DMS153 treated with DMSO at 0.1 percent for 48 hours (cell line): Measurements from ENCODE around the gene SPTLC3.

Experiments
- DNase-seq: peaks from one replicate; lab custom pipeline; 2025; ENCODE audit not compliant: unreplicated experiment; lab: John Stamatoyannopoulos, UW

Gene SPTLC3

DNA sequence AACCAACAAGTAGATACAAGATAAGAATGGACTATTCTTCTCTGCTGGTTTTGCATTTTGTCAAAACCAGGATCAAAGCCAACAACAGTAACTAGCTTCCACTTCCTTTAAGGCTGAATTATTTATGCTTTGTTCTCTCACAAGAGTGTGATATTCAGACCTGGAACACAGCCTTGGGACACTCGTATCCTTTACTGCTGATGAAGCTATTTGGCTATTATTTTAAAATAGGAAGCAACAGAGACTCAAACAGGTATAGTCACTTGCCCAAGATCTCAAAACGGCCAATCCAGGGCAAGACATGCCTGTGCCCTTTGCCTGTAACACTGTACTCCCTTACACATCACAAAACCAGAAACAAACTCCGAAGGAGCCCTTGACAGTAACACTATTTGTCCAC, 19.9 kb downstream of the SPTLC3 start:
- no peak for DNase-seq

DNA sequence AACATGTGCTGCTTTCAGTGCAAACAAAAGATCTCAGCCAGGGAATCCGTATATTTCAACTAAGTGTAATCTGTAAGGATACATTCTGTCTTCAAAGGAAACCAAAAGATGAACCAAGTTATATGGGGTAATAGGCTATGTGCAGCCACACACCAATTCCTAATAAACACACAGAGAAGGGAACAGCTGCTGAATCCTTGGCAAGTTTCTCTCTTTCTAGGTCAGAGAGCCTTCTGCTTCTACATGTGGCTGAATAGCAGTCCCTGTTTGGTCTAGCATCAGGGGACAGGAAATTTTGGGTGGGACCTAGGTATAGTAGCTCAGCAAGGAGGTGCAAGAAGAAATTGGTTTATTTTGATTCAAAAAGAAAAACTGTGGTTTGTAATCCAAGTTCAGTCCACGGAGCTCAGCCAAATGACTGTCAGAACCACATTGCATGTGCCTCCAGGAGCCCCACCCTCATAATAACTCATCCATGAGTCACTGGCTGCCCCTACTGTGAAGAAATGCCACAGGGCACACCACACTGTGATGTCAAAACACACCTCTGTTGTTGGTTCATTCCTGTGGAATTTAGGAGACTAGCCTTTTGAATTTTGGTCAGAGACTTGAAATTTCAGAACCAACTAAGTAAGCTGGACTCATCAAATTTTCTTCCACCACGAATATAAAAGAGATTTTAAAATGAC, 21.1 kb downstream of the SPTLC3 start:
- no peak for DNase-seq

DNA sequence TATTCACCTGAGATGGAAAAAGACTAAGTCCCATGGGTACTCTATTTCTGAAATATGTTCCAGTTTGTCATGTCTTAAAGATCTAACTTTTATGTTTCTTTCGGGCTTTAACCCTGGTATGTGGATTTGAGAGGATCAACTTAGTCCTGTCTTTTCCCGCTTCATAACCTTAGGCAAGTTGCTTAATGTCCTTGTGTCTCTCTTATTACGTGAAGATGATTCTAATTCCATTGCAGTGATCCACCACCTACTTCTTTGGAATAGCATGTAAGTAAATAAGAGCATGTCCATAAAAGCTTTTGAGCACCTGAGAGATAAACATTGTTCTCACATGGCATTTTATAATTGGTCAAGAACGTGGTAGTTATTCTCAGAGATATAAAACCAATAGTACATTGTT, 23.0 kb downstream of the SPTLC3 start:
- DNase-seq = no peak

DNA sequence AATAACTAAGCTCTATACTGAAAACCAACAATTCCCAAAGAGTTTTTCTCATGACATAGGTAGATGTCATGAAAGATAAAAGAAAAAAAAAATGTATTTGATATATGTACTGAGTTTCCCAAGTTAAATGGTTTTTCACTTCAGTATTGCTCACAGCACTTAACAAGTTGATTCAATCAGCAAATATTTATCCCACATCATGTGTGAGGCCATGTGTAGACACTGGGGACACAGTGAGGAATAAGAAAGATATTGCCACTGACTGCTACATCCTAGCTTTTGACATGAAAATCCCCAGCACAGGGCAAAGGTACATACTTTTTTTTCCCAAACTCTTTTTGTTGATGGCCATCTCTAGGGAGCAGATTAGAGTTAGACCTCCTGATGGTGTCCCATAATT, 25.3 kb downstream of the SPTLC3 start:
- DNase-seq = no peak

DNA sequence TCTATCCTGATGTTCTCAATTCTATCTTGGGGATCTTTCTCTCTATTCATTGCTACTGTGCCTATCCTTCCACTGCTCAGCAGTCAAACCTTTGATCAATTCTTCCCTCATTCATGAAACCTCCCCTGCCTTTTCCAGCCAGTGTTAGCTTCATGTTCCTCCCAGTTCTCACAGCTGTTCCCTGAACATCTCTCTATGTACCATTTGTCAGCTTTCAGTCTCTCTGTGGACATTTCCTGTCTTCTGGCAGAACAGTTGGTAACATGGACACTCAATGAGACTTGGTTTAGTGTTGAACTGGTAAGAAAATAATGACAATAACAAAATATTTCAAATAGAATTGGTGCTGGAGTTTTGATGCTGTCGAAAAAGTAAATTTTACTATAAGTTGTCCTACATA, 26.2 kb downstream of the SPTLC3 start:
- no peak for DNase-seq

DNA sequence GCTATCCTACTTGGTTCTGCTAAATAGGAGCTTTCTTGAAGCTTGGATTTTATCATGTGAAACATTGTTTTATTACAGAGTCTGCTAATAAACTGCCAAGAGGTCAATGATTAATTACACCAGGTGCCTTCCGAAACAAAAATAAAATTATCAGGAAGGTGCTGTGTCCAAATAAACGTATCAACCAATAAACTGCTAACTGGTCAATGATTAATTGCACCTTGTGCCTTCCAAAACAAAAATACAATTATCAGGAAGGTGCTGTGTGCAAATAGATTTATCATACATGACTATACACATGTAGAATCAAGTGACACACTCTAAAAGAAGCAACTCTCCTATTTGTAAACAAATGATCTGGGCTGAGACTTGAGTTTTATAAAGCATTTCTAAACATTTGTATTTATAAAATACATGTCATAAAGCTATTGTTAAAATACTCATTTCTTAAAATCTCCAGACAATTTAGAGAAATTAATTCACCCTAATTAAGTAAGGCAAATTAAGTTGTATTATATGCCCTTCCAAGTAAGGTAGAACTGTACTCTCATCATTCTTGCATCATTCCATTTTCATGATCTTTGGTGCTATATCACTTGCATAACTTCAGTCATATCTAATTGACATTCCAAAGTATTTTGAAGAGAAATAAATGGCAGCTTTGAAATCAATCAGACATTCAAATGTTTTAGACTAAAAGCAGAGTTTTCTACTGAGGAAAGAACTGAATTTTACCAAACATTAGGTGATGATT, 26.8 kb downstream of the SPTLC3 start:
- DNase-seq = no peak

DNA sequence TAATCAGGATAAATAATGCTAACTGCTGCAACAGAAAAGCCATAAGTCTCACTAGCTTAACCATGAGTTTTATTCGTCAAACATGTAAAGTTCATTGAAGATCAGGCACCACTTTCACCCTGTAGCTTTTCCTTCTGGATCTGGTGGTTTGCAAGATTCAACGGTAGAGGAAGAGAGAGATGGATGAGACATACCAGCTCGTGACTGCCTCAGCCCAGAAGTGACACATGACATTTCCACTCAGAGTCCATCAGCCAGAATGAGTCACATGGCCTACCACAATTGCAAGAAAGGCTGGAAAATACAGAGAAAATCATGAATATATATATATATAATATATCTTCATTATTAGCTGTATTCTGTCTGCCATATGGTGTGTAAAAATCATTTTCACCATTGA, 29.0 kb downstream of the SPTLC3 start:
- no peak for DNase-seq

DNA sequence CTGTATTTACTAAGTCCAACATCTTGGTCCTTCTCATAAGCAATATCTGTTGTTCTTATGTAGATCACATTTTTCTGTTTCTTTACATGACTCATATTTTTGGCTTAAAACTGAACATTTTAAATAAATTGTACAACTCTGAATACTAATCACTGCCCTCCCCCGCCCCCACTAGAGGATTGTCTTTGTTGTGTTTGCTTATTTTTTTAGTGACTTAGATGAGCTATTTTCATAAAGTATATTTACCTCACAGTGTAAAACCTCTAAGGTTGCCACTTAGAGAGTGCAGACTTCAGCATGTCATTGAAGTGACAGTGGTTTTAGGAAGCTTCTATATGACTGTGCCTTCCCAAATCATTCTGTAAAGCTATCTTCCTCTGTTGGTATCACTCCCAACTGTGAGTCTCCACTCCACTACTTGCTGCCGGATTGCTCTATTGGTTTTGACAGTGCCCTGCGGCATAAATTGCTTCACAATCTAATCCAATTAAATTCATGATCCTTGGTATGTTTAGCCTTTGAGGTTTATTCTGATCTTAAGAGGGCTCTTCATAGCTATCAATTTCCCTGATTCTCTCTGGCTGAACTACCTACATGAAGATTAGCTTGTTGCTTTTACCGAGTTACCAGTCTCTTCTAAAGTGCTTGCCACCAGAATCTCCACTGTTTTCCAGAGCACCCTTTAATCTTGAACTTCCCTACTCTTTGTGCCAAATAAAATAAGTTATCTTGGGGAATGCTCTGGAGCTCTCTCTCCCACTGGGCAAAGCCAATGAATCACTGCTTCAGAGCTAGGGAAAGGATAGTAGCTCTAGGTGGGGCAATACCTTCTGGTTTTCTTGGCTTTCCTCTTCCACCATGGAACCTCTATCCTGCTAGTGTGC, 33.0 kb downstream of the SPTLC3 start:
- DNase-seq = no peak

DNA sequence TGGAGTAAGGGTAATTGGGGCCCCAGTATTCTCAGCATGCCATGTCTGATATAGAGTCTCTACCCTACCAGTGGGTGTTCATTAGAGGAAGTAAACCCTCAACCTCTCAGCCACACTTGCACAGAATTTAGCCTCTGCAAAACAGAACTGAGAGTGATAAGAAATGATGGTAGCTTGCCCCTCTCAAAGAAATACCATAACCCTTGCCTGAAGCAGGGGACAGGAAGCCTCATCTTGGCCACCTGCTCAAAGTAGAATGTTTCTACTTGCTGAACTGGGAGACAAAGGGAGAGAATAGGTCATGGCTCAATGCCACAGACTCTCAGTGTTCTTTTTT, 33.7 kb downstream of the SPTLC3 start:
- DNase-seq = no peak

DNA sequence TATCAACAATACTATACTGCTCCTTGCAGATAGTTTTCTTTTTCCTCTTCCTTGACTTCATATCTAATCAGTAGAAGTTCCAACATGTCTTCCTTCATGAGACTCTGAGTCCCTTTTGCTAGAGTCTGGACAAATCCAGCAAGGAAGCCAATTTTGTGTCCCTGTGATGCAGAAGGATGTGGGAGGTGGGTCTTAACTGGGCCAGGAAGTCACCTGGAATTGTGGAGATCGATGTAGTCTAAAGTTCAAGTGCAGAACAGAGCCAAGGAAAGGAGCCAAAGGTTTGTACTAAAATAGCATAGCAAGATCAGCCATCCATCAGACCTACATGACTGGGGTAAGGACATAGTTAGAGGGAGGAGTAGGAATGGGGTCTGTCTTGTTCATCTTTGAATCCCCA, 37.6 kb downstream of the SPTLC3 start:
- no peak for DNase-seq

DNA sequence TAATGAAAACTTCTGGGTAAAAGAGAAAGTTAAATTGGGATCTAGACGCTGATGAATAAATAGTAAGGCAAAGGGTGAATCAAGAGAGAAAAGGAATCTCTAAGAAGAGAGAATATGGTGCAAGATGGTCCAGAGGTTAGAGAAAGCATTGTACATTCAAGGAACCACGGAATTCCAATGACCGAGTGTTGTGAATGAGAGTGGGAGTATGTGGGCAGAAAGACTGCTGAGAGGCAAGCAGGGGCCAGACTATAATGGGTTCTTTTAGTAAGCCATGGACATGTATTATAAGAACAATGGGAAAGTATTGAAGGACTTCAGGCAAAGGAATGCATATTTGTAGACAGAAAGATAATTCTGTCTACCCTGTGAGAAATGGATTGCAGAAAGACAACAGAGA, 45.2 kb downstream of the SPTLC3 start:
- DNase-seq = no peak

DNA sequence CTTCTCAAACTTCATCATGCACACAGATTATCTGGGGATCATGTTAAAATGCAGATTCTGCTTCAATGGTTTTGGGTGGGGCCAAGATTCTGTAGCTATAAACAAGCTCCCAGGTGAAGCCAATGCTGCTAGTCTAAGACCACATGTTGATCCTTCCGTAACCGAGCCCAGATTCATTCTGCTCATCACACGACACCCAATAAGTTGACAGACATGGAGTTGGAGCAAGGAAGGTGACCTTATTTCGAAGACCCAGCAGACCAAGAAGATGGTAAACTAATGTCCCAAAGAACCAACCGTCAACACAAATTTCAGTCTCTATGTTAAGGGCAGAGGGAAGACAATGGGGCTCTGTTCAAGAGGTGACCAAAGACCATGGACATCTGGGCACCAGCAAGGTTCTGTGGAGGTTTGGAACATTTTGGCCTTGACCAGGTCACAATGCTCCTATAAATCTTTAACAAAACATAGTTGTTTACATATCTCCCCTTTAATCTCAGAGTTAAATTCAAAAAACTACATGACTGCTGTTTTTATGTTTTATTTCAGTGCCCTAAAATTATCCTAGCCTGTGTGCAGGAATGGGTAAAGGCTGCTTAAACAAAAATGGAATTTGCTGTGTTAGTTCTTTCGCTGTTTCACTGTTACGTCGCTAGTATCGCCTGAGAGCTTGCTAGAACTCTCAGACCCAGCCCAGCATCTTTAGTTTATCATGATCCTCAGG, 50.1 kb downstream of the SPTLC3 start:
- DNase-seq = no peak

DNA sequence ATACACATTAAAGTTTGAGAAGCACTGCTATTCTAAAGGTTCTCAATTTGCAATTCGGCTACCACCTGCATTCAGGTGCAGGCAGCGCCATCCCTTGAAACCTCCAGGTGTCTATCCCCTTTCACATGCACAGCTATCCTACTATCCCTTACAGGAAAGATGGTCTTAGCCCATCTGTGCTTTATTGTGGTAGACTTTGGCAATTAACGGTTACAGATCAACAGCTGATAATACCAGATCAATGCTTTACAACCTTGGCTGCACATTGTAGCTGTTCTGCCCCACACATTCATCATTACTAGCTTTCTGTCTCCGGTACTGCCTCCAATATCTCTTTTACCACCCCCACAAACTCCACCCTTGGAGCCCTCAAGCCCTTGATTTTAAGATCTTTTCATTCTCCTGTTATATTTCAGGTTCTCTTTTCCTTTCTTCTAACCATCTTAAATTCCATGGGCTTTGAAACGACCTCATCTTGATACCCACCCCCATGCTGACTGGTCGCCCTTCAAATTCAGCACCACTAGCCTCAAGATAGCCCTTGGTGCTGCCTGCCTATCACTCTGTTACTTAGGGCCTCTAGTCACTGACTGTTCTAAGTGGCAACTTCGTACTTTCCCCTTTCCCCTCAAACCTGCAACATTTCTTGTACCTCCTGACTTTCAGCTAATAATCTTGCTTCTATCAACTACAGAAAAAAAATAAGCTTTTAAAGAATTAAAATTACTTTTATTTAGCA, 50.8 kb downstream of the SPTLC3 start:
- DNase-seq = no peak

DNA sequence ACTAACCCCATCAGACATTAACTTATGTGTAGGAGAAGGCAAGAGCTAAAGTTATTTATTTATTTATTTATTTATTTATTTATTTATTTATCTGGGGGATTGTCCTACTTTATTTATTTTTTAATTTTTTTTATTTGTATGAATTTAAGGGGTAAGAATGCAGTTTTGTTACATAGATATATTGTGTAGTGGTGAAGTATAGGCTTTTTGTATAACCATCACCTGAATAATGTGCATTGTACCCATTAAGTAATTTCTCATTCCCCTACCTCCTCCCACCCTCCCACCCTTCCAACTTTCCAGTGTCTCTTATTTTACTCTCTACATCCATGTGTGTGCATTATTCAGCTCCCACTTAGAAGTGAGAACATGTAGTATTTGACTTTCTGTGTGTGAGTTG, 51.6 kb downstream of the SPTLC3 start:
- DNase-seq = no peak

DNA sequence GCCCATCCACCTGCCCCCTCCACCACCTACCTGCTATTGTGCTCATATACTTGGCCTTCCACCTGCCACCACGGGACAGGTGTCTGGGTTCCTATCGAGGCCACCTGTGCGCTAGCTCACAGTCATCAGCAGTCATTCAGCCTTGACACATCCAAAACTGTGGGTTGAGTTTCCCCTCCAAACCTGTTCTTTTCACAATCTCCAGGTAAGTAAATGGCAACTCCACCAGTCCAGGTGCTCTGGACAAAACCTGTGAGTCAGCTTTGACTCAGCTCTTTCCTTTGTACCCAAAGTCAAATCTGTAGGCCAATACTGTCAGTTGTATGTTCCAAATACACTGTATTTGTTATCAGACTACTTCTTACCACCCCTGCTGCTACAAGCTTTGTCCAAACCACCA, 52.6 kb downstream of the SPTLC3 start:
- no peak for DNase-seq

DNA sequence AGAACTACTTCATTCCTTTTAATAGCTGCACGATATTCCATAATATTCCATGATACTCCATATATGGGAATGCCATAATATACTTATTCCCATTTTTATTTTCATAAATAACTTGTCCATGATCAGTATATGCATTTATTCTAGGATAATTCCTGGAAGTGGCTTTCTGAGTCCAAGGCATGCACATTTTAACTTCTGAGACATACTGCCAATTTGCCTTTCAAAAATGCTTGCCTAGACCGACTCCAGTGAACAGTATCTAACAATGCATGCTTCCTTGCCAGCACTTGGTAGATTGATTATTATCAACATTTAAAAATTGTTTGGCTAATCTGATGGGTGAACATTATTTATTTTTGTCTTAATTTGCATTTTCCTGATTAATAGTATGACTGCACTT, 54.0 kb downstream of the SPTLC3 start:
- DNase-seq = no peak

DNA sequence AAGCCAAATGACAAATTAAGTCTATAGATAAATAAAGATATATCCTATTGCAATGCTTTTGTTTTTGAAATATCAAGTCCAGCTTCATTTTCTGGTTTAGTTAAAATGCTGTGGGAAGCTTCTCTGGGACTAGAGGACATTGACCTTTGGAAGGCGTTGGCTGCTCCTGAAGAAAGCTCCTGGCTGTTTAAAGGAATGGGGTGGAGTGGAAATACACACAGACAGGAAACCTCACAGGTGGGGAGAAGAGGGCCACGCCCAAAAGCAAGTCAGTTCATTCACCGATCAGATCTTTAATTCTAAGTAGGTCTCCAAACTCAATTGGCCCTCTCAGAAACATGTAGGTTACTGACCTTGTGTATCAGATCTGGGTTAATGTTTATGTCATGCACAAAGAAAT, 59.6 kb downstream of the SPTLC3 start:
- DNase-seq = no peak

DNA sequence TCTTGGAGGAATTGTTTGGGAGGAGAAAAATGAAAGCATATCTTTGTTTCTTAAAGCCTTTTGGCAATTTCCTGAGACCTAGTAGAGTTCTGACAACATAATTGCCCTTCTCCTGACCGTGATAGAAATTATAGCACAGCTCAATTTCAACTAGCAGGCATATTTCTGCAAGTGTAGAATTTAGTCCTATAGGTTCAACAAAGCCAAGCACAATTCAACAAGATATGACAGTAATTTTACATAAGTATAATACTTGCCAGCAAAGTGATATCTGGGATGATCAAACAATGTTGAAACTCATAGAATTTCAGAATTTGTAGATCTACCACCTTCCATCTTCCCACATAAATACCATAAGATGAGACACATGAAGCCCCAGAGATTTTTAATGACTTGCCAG, 73.1 kb downstream of the SPTLC3 start:
- no peak for DNase-seq

DNA sequence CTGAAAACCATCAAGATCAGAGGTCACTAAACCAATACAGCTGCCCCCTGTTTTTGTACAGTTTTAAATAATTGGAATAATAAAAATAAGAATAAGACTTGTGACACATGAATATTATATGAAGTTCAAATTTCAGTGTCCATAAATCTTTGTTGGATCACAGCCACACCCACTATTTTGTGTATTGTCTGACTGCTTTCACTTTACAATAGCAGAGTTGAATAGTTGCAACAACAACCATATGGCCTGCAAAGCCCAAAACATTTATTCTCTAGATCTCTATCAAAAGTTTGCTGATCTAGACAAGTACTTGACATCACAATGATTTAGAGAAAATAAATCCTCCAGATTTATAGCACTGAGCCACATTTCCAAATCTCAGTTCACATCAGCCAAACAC, 73.6 kb downstream of the SPTLC3 start:
- DNase-seq = no peak

DNA sequence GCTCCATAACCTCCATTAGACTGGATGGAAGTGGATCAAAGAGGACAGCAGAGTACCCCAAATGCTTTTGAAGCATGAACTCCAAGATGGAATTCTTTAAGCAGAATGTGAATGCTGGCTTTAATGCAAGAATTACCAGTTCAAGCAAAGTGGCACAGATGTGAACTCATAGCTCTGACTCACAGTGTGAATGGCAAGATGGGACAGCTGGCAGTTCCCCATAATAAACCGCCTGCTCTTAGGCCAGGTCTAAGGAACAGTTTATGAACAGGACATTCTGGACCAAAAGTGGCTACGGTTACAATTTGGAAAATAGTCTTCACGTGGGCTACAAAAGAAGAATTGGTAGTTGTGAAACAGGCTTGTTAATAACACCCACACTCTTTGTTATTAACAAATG, 76.5 kb downstream of the SPTLC3 start:
- no peak for DNase-seq
